Skin of body (tissue), 2 donors: Measurements from ENCODE around the gene PYHIN1. TPM values are rescaled to one million over a fixed set of nuclear protein-coding genes. Genes with fewer than 3 reads are reported as not detected.
A peak's percentile ranks its signal among the peaks of the same experiment; 100 is the strongest.

Source experiments
- DNase-seq: peaks from one replicate; lab custom pipeline; 2025; lab: John Stamatoyannopoulos, UW
- total RNA-seq: library from RNA; depleted of rRNA; stranded (reverse); fragments of >200 nt; gene quantifications from one replicate; pipeline ENCODE4 v1.2.3, GENCODE V29; 2014

Gene PYHIN1
- total RNA-seq, 1 donor from 2014 or later = 0.20 TPM

DNA sequence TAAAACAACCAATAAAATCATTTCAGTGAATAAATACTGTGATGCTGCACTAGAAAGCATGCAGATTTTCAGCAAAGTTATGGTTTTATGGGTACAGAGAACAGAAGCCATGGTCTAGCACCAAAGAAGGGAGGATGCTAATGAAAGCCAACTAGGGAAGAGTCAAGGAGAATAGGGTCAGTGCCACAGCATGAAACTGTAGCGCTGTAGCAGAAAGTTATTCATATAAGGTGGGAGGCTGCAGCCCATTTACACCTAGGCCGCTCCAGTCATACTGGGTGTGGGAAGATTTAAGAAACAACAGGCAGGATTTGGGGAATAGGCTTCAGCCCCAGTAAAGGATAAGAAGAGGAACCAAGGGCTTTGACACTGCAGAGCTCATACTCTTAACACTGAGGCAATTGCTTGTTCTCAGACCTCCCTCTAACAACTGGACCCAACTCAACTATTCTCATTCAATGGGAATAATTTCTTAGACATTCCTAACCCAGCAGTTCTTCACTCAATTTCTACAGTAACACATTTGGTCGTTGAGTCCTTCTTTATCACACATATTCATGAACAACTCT is 82.7 kb downstream of the PYHIN1 start:
- no peak for DNase-seq

DNA sequence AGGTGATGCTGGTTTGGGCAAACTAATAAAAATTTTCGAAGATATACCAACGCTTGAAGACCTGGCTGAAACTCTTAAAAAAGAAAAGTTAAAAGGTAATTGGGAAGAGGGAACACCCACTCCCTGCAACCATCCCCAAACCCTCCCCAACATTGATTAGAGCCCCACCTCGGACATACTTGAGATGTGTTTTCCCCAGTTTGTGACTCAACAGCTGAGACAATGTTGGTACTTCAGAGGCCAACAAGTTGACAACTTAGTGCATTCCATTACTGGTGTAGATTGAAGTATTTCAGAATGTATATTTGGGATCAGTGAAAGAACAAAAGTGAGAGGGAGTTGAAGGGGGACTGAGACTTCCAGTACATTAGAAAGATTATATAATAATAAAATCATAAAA is 83.5 kb downstream of the PYHIN1 start:
- DNase-seq = no peak

DNA sequence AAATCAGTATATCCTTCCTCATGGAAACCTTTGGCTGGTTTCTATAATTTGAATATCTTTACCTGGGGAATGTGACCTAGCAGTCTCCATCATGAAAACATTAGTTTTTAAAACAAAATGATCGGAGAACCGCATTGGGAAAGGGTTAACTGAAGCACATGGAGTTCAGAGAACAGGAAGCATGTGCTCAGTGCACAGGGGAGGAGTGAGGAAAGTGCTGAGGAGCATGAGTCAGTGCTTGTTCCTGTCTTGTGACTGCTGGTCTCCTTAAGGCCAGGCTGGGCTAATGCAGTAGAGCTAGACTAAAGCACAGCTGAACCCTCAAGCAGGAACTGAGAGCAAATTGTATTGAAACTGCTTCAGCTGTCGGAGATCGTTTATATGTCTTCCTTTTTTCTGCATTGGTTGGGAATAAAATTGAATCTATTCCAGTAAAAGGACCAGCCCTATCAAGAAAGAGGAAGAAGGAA is 84.1 kb downstream of the PYHIN1 start:
- DNase-seq = peak; percentile 52

DNA sequence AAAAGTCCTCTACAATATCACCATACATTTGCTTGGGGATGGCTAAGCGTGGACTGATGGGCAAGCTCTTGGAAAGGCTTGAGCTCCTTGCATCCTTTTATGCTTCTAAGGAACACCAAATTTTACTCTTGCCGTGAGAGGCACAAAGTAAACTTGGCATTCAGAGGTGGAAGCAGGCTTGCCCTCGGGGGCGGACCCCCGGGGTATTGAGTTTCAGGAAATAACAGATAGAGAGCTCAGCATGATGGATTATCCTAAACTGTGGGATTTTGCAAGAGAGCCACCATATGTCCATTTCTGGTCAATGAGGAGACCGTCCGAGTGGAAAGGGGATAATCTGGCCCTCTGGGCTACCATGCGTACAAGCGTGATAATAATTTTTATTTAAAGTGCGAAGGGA is 92.4 kb downstream of the PYHIN1 start:
- DNase-seq = no peak

DNA sequence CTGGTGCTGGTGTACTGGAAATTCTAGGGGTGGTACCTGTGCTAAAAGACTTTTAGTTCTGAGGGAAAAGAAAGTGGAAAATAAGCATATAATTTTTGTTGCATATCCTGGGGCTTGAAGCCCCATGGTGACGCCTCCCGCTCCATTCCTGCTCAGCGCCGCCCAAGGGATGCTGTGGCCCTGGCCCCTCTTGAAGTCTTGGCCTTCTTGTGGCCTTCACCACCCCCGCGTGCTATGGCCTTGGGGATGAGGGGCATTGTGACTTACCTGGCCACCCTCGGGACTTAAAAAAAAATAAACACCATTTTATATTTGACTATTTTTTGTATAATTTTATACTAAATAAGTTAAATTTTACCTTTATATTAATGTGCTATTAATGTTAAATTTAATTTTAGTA is 93.7 kb downstream of the PYHIN1 start:
- no peak for DNase-seq

Other genes starting within 250 kb of the PYHIN1 start
- 10.6 TPM for gene SPTA1, start 244.8 kb upstream of the PYHIN1 start, total RNA-seq
- gene OR6K2, start 230.9 kb upstream of the PYHIN1 start, total RNA-seq = not detected
- not detected for gene OR6K3, start 210.8 kb upstream of the PYHIN1 start, total RNA-seq
- not detected for gene OR6K6, start 176.8 kb upstream of the PYHIN1 start, total RNA-seq
- gene OR6N1, start 159.4 kb upstream of the PYHIN1 start, total RNA-seq = not detected
- not detected for gene OR6N2, start 150.3 kb upstream of the PYHIN1 start, total RNA-seq
- gene MNDA, start 100.2 kb upstream of the PYHIN1 start, total RNA-seq = 26.3 TPM
- gene IFI16, start 78.4 kb downstream of the PYHIN1 start, total RNA-seq = 56.7 TPM
- 0.39 TPM for gene AIM2, start 145.2 kb downstream of the PYHIN1 start, total RNA-seq
- 1.2 TPM for gene CADM3, start 240.1 kb downstream of the PYHIN1 start, total RNA-seq